H1 (cell line): ENCODE measurements around the gene SHISA9. TPM values are rescaled to one million over a fixed set of nuclear protein-coding genes. Genes with fewer than 3 reads are reported as not detected.

Experiments used
- CTCF ChIA-PET: fragments of 300-600 bp; sonication (Branson Sonifier 250); formaldehyde crosslinking; loops from one replicate; lab custom pipeline; 2021; ENCODE audit not compliant: partially characterized antibody; lab: Charles Lee
- POLR2A ChIA-PET: fragments of 300-600 bp; sonication (Branson Sonifier 250); formaldehyde crosslinking; loops from one replicate; lab custom pipeline; 2021; ENCODE audit warnings: inconsistent platforms; ENCODE audit not compliant: partially characterized antibody; lab: Charles Lee
- DNase-seq, 2 experiments: peaks; one replicate each; pipeline versions ENCODE4 v3.0.0 to v3.0.0-alpha.2; 2010 to 2022; ENCODE audit warnings: low spot score in 2 of 2, low read depth in 1 of 2, mixed read lengths in 1 of 2
- FAIRE-seq: peaks from 2 replicates; lab custom pipeline; 2011; peaks lifted over from hg19 to GRCh38; lab: Jason Lieb, UNC
- H2AFZ ChIP-seq: 2 replicates; pipeline ENCODE4 v1.8.1; 2012; ENCODE audit warnings: low read length, inconsistent platforms
- H2AK5ac ChIP-seq: 2 replicates; pipeline ENCODE4 v1.6.1; 2013; ENCODE audit warnings: low read depth, low read length
- H2BK120ac ChIP-seq: replicated peaks from 2 replicates; pipeline ENCODE3; 2013; ENCODE audit warnings: low read depth, low read length, inconsistent platforms
- H2BK12ac ChIP-seq: 2 replicates; pipeline ENCODE4 v1.6.1; 2013; ENCODE audit warnings: low read depth, low read length
- H2BK15ac ChIP-seq: 2 replicates; pipeline ENCODE4 v1.6.1; 2013; ENCODE audit warnings: low read length
- H2BK20ac ChIP-seq: 2 replicates; pipeline ENCODE4 v1.6.1; 2013; ENCODE audit warnings: low read length
- H2BK5ac ChIP-seq: 2 replicates; pipeline ENCODE4 v1.6.1; 2013; ENCODE audit warnings: low read depth, low read length
- H3K14ac ChIP-seq: 2 replicates; pipeline ENCODE4 v1.6.1; 2013; ENCODE audit warnings: inconsistent platforms; ENCODE audit not compliant: insufficient read length
- H3K18ac ChIP-seq: 2 replicates; pipeline ENCODE4 v1.6.1; 2013; ENCODE audit warnings: low read length; ENCODE audit errors: extremely low read depth
- H3K23ac ChIP-seq: 2 replicates; pipeline ENCODE4 v1.6.1; 2013; ENCODE audit warnings: inconsistent platforms; ENCODE audit not compliant: insufficient read length
- H3K23me2 ChIP-seq: 2 replicates; pipeline ENCODE4 v1.6.1; 2013; ENCODE audit warnings: low read depth, low read length
- H3K27ac ChIP-seq: 2 replicates; pipeline ENCODE4 v1.6.1; 2011; ENCODE audit warnings: low read depth, low read length, inconsistent platforms
- H3K27me3 ChIP-seq, 4 experiments: replicated peaks in 1 of 4; 1 replicate in 1 of 4; 2 replicates in 3 of 4; pipeline versions ENCODE4 v1.6.1 to v1.8.1; 2011 to 2013; ENCODE audit warnings: low read length in 3 of 4, mild to moderate bottlenecking in 3 of 4, inconsistent platforms in 2 of 4, mixed read lengths in 2 of 4, moderate library complexity in 1 of 4; ENCODE audit not compliant: control insufficient read depth in 3 of 4, insufficient read depth in 3 of 4; ENCODE audit errors: extremely low read depth in 1 of 4
- H3K36me3 ChIP-seq, 4 experiments: 2 replicates each; pipeline versions ENCODE4 v1.6.1 to v1.8.1; 2011 to 2013; ENCODE audit warnings: mild to moderate bottlenecking in 4 of 4, low read length in 3 of 4, moderate library complexity in 2 of 4, control low read depth in 1 of 4, inconsistent platforms in 1 of 4; ENCODE audit not compliant: insufficient read depth in 4 of 4, control insufficient read depth in 2 of 4
- H3K4ac ChIP-seq: replicated peaks from 2 replicates; pipeline ENCODE3; 2013; ENCODE audit warnings: low read length, low read depth, mixed read lengths, inconsistent platforms; ENCODE audit not compliant: insufficient read length
- H3K4me1 ChIP-seq, 4 experiments: replicated peaks in 1 of 4; 1 replicate in 1 of 4; 2 replicates in 3 of 4; pipeline versions ENCODE4 v1.6.1 to v1.8.1; 2011 to 2013; ENCODE audit warnings: low read length in 3 of 4, inconsistent platforms in 2 of 4, mixed read lengths in 1 of 4; ENCODE audit not compliant: insufficient read depth in 4 of 4, control insufficient read depth in 3 of 4
- H3K4me2 ChIP-seq, 2 experiments: 2 replicates each; pipeline versions ENCODE4 v1.6.1 to v1.8.1; 2011 to 2013; ENCODE audit warnings: low read depth in 2 of 2, low read length in 2 of 2, control low read depth in 1 of 2, inconsistent platforms in 1 of 2, mild to moderate bottlenecking in 1 of 2; ENCODE audit not compliant: insufficient read depth in 1 of 2
- H3K4me3 ChIP-seq, 4 experiments: fragments of 200-600, 300-600 bp in 1 of 4; sonication (generic), shearing (Covaris generic), sonication (Bioruptor Twin) in 1 of 4; 2 replicates each; pipeline versions ENCODE4 v1.5.1 to v1.8.1; 2011 to 2016; ENCODE audit warnings: low read length in 4 of 4, low read depth in 3 of 4, control low read depth in 2 of 4, inconsistent platforms in 2 of 4, mild to moderate bottlenecking in 2 of 4, mixed read lengths in 1 of 4, moderate library complexity in 1 of 4; ENCODE audit not compliant: insufficient read depth in 2 of 4; ENCODE audit errors: extremely low read depth in 1 of 4
- H3K56ac ChIP-seq: replicated peaks from 2 replicates; pipeline ENCODE3; 2013; ENCODE audit warnings: low read depth, mild to moderate bottlenecking, mixed read lengths, low read length, inconsistent platforms; ENCODE audit not compliant: insufficient read length
- H3K79me1 ChIP-seq: 2 replicates; pipeline ENCODE4 v1.6.1; 2013; ENCODE audit warnings: low read depth, low read length, control low read depth
- H3K79me2 ChIP-seq, 2 experiments: 2 replicates each; pipeline versions ENCODE4 v1.6.1 to v1.8.1; 2012 to 2013; ENCODE audit warnings: low read length in 2 of 2, mild to moderate bottlenecking in 2 of 2, inconsistent platforms in 1 of 2; ENCODE audit not compliant: insufficient read depth in 2 of 2, control insufficient read depth in 1 of 2
- H3K9ac ChIP-seq, 4 experiments: replicated peaks in 1 of 4; 1 replicate in 1 of 4; 2 replicates in 3 of 4; pipeline versions ENCODE4 v1.6.1 to v1.8.1; 2011 to 2013; ENCODE audit warnings: low read depth in 3 of 4, low read length in 3 of 4, control low read depth in 2 of 4, mild to moderate bottlenecking in 2 of 4, moderate library complexity in 2 of 4, inconsistent platforms in 1 of 4; ENCODE audit errors: extremely low read depth in 1 of 4
- H3K9me3 ChIP-seq, 2 experiments: 2 replicates each; pipeline versions ENCODE4 v1.6.1 to v1.8.1; 2012 to 2013; ENCODE audit warnings: mild to moderate bottlenecking in 2 of 2, moderate library complexity in 2 of 2, control low read depth in 1 of 2, inconsistent platforms in 1 of 2, low read depth in 1 of 2, low read length in 1 of 2, mixed read lengths in 1 of 2; ENCODE audit not compliant: insufficient read depth in 2 of 2
- H4K20me1 ChIP-seq, 2 experiments: replicated peaks in 1 of 2; 2 replicates each; pipeline versions ENCODE3 to v1.8.1; 2011 to 2013; ENCODE audit warnings: inconsistent platforms in 2 of 2, low read length in 2 of 2, mild to moderate bottlenecking in 1 of 2; ENCODE audit not compliant: insufficient read depth in 2 of 2, control insufficient read depth in 1 of 2
- H4K5ac ChIP-seq: 2 replicates; pipeline ENCODE4 v1.6.1; 2013; ENCODE audit warnings: low read length, low read depth, mixed read lengths, inconsistent platforms; ENCODE audit not compliant: insufficient read length
- H4K8ac ChIP-seq: 2 replicates; pipeline ENCODE4 v1.8.0; 2013; ENCODE audit warnings: mild to moderate bottlenecking, moderate library complexity, low read length, inconsistent platforms; ENCODE audit not compliant: insufficient read depth; ENCODE audit errors: extremely low read depth
- H4K91ac ChIP-seq: replicated peaks from 2 replicates; pipeline ENCODE3; 2013; ENCODE audit warnings: low read length, mixed read lengths, inconsistent platforms; ENCODE audit not compliant: insufficient read length
- BACH1 ChIP-seq: IDR thresholded peaks from 2 replicates; pipeline ENCODE4 v1.6.1; 2012; ENCODE audit warnings: low read length, improper control_type of control experiment
- BCL11A ChIP-seq, 2 experiments: IDR thresholded peaks; one replicate each; pipeline ENCODE4 v1.6.1; 2011; ENCODE audit warnings: low read depth in 2 of 2, low read length in 2 of 2, mild to moderate bottlenecking in 2 of 2
- CTBP2 ChIP-seq: IDR thresholded peaks from 2 replicates; pipeline ENCODE4 v1.7.0; 2011; ENCODE audit warnings: borderline replicate concordance, mild to moderate bottlenecking, moderate library complexity, mixed read lengths, low read length; ENCODE audit not compliant: insufficient read depth, insufficient read length
- EGR1 ChIP-seq: IDR thresholded peaks from 2 replicates; pipeline ENCODE4 v1.6.1; 2011; ENCODE audit warnings: low read depth, low read length, borderline replicate concordance
- HDAC2 ChIP-seq, 2 experiments: fragments of 300-600 bp in 1 of 2; sonication (generic) in 1 of 2; IDR thresholded peaks; 2 replicates each; pipeline ENCODE4 v1.6.1; 2011 to 2012; ENCODE audit warnings: low read depth in 2 of 2, low read length in 2 of 2, mild to moderate bottlenecking in 2 of 2, moderate library complexity in 2 of 2, borderline replicate concordance in 1 of 2, inconsistent platforms in 1 of 2
- PHF8 ChIP-seq: fragments of 200-600 bp; sonication (generic); conservative IDR thresholded peaks from 2 replicates; pipeline ENCODE4 v1.7.1; 2012; ENCODE audit warnings: low read depth, mild to moderate bottlenecking, inconsistent platforms, low read length, moderate library complexity
- POLR2A ChIP-seq, 2 experiments: IDR thresholded peaks; 1 replicate in 1 of 2; 2 replicates in 1 of 2; pipeline ENCODE4 v1.6.1; 2011; ENCODE audit warnings: low read depth in 2 of 2, low read length in 2 of 2, mild to moderate bottlenecking in 2 of 2; ENCODE audit errors: control extremely low read depth in 1 of 2
- POU5F1 ChIP-seq: IDR thresholded peaks from 2 replicates; pipeline ENCODE4 v1.6.1; 2011; ENCODE audit warnings: low read depth, mild to moderate bottlenecking, low read length, moderate library complexity
- SP2 ChIP-seq: IDR thresholded peaks from 2 replicates; pipeline ENCODE4 v1.6.1; 2012; ENCODE audit warnings: mild to moderate bottlenecking, low read length, inconsistent platforms
- TEAD4 ChIP-seq: IDR thresholded peaks from 2 replicates; pipeline ENCODE4 v1.6.1; 2012; ENCODE audit warnings: low read depth, low read length, inconsistent platforms, mixed read lengths
- YY1 ChIP-seq: IDR thresholded peaks from 2 replicates; pipeline ENCODE4 v1.6.1; 2011; ENCODE audit warnings: low read depth, mild to moderate bottlenecking, low read length
- WGBS, 2 experiments: shearing (Covaris generic) in 1 of 2; methylation state at CpG; one replicate each; pipeline versions ENCODE4 v1.1.6 to v1.1.7; 2013 to 2015; ENCODE audit warnings: low lambda C conversion rate in 2 of 2, mixed read lengths in 2 of 2, inconsistent platforms in 1 of 2, low coverage in 1 of 2, missing lambda C conversion rate in 1 of 2; ENCODE audit not compliant: insufficient replicate concordance in 2 of 2, insufficient coverage in 1 of 2, insufficient read length in 1 of 2; ENCODE audit errors: extremely low coverage in 1 of 2, missing lambda C conversion rate in 1 of 2; 5-methylcytosine and 5-hydroxymethylcytosine counted together
- polyA plus RNA-seq, 7 experiments: library from polyadenylated mRNA; depleted of rRNA in 3 of 7; stranded (reverse) in 5 of 7; unstranded in 2 of 7; fragments of >200 nt in 5 of 7; fragments of 200-250 nt in 2 of 7; gene quantifications; 1 replicate in 5 of 7; 2 replicates in 1 of 7; 4 replicates in 1 of 7; pipeline versions ENCODE4 v1.2.1 to v1.2.3, GENCODE V29; 2011 to 2013; ENCODE audit warnings: missing spikeins in 2 of 7, mixed read lengths in 2 of 7
- total RNA-seq: library from RNA; stranded (reverse); fragmentation: NEBNext Ultra II Directional; extraction: Animal tissue kit (Norgen Biotek cat#: 25700); gene quantifications from 2 replicates; pipeline ENCODE4 v1.2.1, GENCODE V29; 2021
- TF ChIP-seq, protein P1 (sequence below), 3 experiments: IDR thresholded peaks; 1 replicate in 2 of 3; 2 replicates in 1 of 3; pipeline versions ENCODE4 v1.5.1 to v1.6.1; 2011; ENCODE audit warnings: low read length in 3 of 3, mild to moderate bottlenecking in 3 of 3, inconsistent platforms in 2 of 3, low read depth in 1 of 3, moderate library complexity in 1 of 3; ENCODE audit not compliant: insufficient read depth in 1 of 3; ENCODE audit errors: control extremely low read depth in 1 of 3

Gene SHISA9
- total and polyA plus RNA-seq, 2 of the 8 experiments (the other 6 are each of a cell fraction or from before 2014, with no cell fraction given), result 25.6 to 39.8 TPM

GRCh38 chr16:12965274-12965804 is 63.9 kb downstream of the SHISA9 start:
- H2BK5ac ChIP-seq, result no peak overlapping the region
- H3K4ac ChIP-seq, result no peak overlapping the region
- no peak overlapping the region for H3K18ac ChIP-seq
- no peak overlapping the region for H3K27ac ChIP-seq
- H3K56ac ChIP-seq, result no peak overlapping the region
- H4K8ac ChIP-seq, result no peak overlapping the region
- H3K9me3 ChIP-seq, result no peaks in the 10 kb centered on the region
- no peaks in the 10 kb centered on the region for H3K23me2 ChIP-seq
- H3K4me1 ChIP-seq, result no peaks in the 10 kb centered on the region
- H3K4me3 ChIP-seq, result no peak overlapping the region
- no peak overlapping the region for H2AFZ ChIP-seq
- no peak overlapping the region for H4K5ac ChIP-seq
- no peak overlapping the region for H2BK15ac ChIP-seq
- no peaks in the 10 kb centered on the region for H3K27me3 ChIP-seq
- peaks cover 0 to 67% of the 10 kb centered on the region in 2 experiments; a peak in 2 of 4 replicates for H3K79me2 ChIP-seq
- peaks cover 7% of the 10 kb centered on the region for H3K79me1 ChIP-seq
- H3K4me2 ChIP-seq, result no peak overlapping the region
- no peak overlapping the region for H3K23ac ChIP-seq
- H3K36me3 ChIP-seq, result no peaks in the 10 kb centered on the region; a peak in 1 of 8 replicates
- H2BK20ac ChIP-seq, result no peak overlapping the region
- H4K91ac ChIP-seq, result no peak overlapping the region
- H4K20me1 ChIP-seq, result peaks cover 2 to 3% of the 10 kb centered on the region in 2 experiments
- ChIA-PET CTCF (no interaction called here), POLR2A (no interaction called here)
- no peak overlapping the region for H3K14ac ChIP-seq
- no peak for DNase-seq
- H2BK120ac ChIP-seq, result no peak overlapping the region
- H2AK5ac ChIP-seq, result no peak overlapping the region
- no peak overlapping the region for H3K9ac ChIP-seq
- no peak overlapping the region for H2BK12ac ChIP-seq
- no peak for FAIRE-seq
- 86% methylated on average over 7 of the region's 7 CpGs; no CpG with 5 or more reads in 1 of the 2 experiments for WGBS, 2 experiments
- TF ChIP-seq PHF8, result no peak
- TF ChIP-seq POLR2A (IDR thresholded peaks at IDR 0.05; ENCODE audit: control extremely low read depth in 1 of 2, low read depth in 2 of 2, low read length in 2 of 2), result no peak
- TF ChIP-seq HDAC2 (IDR thresholded peaks at IDR 0.05; ENCODE audit: borderline replicate concordance in 1 of 2, low read depth in 2 of 2, low read length in 2 of 2), result no peak
- TF ChIP-seq CTBP2, result no peak
- TF ChIP-seq, protein P1, sequence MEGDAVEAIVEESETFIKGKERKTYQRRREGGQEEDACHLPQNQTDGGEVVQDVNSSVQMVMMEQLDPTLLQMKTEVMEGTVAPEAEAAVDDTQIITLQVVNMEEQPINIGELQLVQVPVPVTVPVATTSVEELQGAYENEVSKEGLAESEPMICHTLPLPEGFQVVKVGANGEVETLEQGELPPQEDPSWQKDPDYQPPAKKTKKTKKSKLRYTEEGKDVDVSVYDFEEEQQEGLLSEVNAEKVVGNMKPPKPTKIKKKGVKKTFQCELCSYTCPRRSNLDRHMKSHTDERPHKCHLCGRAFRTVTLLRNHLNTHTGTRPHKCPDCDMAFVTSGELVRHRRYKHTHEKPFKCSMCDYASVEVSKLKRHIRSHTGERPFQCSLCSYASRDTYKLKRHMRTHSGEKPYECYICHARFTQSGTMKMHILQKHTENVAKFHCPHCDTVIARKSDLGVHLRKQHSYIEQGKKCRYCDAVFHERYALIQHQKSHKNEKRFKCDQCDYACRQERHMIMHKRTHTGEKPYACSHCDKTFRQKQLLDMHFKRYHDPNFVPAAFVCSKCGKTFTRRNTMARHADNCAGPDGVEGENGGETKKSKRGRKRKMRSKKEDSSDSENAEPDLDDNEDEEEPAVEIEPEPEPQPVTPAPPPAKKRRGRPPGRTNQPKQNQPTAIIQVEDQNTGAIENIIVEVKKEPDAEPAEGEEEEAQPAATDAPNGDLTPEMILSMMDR (IDR thresholded peaks at IDR 0.05; ENCODE audit: control extremely low read depth in 1 of 3, insufficient read depth in 1 of 3, low read depth in 1 of 3, low read length in 3 of 3), result no peak
- TF ChIP-seq BACH1, result no peak
- TF ChIP-seq YY1, result no peak
- no peak for TF ChIP-seq EGR1
- TF ChIP-seq SP2, result no peak
- no peak for TF ChIP-seq POU5F1
- TF ChIP-seq BCL11A (IDR thresholded peaks at IDR 0.05; ENCODE audit: low read depth in 2 of 2, low read length in 2 of 2), result no peak
- no peak for TF ChIP-seq TEAD4
